ENCODE data around the gene FBN1.

The FBN1 gene

DNA sequence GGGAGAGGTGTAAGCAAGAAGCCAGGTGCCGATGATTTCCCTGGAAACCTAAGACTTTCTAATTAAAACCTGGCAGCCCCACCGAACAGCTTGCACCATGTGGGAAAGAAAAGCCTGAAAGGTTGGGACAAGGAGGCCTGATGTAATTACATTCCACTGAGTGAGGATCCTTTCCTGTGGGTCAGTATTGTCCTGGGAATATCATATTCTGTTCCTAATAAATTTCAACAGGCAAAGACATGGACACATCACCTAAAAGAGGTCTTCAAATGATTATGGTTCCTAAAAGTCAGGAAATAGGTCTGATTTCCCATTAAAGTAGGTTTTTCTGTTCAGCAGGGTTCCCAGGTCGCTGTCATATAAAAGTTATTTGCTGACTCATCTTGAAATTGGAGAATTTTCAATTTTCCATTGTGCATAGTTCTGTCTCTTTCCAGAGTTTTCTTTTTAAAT is 255.8 kb downstream of the FBN1 start:
- Histone ChIP-seq H2BK120ac (ENCODE audit: low read depth, low read length) (no peak overlapping the region), H3K79me1 (replicated peaks; ENCODE audit: low read length, poor library complexity, severe bottlenecking) (no peaks in the 10 kb centered on the region), H2AFZ (ENCODE audit: low read depth, low read length) (no peak overlapping the region), H4K91ac (ENCODE audit: low read length) (no peak overlapping the region), H3K4me3 (ENCODE audit: insufficient read depth in 1 of 2, low read depth in 1 of 2, low read length in 2 of 2) (no peak overlapping the region), H4K8ac (ENCODE audit: low read length) (no peak overlapping the region), H3K27me3 (ENCODE audit: control insufficient read depth in 1 of 2, insufficient read depth in 1 of 2, low read length in 2 of 2) (no peaks in the 10 kb centered on the region), H3K36me3 (ENCODE audit: control insufficient read depth in 1 of 2, insufficient read depth in 2 of 2, low read depth in 1 of 2, low read length in 2 of 2) (no peaks in the 10 kb centered on the region), H3K4ac (ENCODE audit: low read depth in 1 of 2, low read length in 2 of 2) (no peak overlapping the region), H3K9ac (ENCODE audit: low read length) (peak overlapping the region; percentile 71), H2AK5ac (ENCODE audit: low read length, severe bottlenecking) (peak overlapping the region; percentile 25), H3K4me1 (ENCODE audit: control insufficient read depth, insufficient read depth, low read depth, low read length) (peaks cover 13% of the 10 kb centered on the region), H3K18ac (ENCODE audit: low read depth in 1 of 2, low read length in 2 of 2) (no peak overlapping the region), H3K27ac (ENCODE audit: low read length, poor library complexity, severe bottlenecking) (no peak overlapping the region), H3K14ac (ENCODE audit: low read length in 2 of 2) (no peak overlapping the region), H3K4me2 (ENCODE audit: low read length, poor library complexity, severe bottlenecking) (no peak overlapping the region), H2BK15ac (ENCODE audit: low read depth, poor library complexity, severe bottlenecking) (no peak overlapping the region), H2BK5ac (ENCODE audit: low read depth, low read length, poor library complexity, severe bottlenecking) (no peak overlapping the region), H3K9me3 (ENCODE audit: control insufficient read depth, low read length) (no peaks in the 10 kb centered on the region), H2BK12ac (ENCODE audit: low read length in 2 of 2) (no peak overlapping the region), H3K23ac (ENCODE audit: low read length in 2 of 2) (no peak overlapping the region)
- 65% methylated on average over 2 of the region's 3 CpGs for WGBS
- DNase-seq, result peak; percentile 17

DNA sequence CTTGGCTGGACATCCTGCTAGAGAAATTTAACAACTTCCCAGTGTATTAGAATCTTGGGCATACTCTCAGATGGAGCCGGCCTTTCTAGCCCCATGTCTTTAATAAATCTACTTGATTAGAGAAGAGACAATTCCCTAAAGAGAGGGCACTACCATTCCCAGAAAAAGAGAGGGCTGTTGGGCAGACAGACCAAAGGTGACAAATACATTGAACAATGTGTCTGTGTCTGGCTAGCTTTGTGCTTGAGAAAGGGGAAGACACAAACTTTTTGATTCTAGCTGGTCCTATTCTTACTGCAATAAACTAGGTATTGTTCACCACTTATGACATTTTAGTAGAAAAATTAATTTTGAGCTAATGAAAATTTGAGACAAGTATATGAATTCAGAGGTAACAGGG is 256.6 kb downstream of the FBN1 start:
- no peak overlapping the region for H3K23ac ChIP-seq (ENCODE audit: low read length in 2 of 2)
- H3K4me2 ChIP-seq (ENCODE audit: low read length, poor library complexity, severe bottlenecking), result no peak overlapping the region
- no peaks in the 10 kb centered on the region for H3K9me3 ChIP-seq (ENCODE audit: control insufficient read depth, low read length)
- H3K27ac ChIP-seq (ENCODE audit: low read length, poor library complexity, severe bottlenecking), result no peak overlapping the region
- no peaks in the 10 kb centered on the region for H3K27me3 ChIP-seq (ENCODE audit: control insufficient read depth in 1 of 2, insufficient read depth in 1 of 2, low read length in 2 of 2)
- no peak overlapping the region for H2BK12ac ChIP-seq (ENCODE audit: low read length in 2 of 2)
- H3K79me1 ChIP-seq (replicated peaks; ENCODE audit: low read length, poor library complexity, severe bottlenecking), result no peaks in the 10 kb centered on the region
- H2BK120ac ChIP-seq (ENCODE audit: low read depth, low read length), result no peak overlapping the region
- H3K14ac ChIP-seq (ENCODE audit: low read length in 2 of 2), result no peak overlapping the region
- no peak overlapping the region for H4K8ac ChIP-seq (ENCODE audit: low read length)
- no peak overlapping the region for H4K91ac ChIP-seq (ENCODE audit: low read length)
- H3K9ac ChIP-seq (ENCODE audit: low read length), result peak overlapping the region; percentile 71
- H3K4me1 ChIP-seq (ENCODE audit: control insufficient read depth, insufficient read depth, low read depth, low read length), result peaks cover 13% of the 10 kb centered on the region
- no peak overlapping the region for H3K4ac ChIP-seq (ENCODE audit: low read depth in 1 of 2, low read length in 2 of 2)
- 100% methylated on average over 1 of the region's 1 CpG for WGBS
- H2AK5ac ChIP-seq (ENCODE audit: low read length, severe bottlenecking), result no peak overlapping the region
- H2BK5ac ChIP-seq (ENCODE audit: low read depth, low read length, poor library complexity, severe bottlenecking), result no peak overlapping the region
- no peak overlapping the region for H3K18ac ChIP-seq (ENCODE audit: low read depth in 1 of 2, low read length in 2 of 2)
- H3K4me3 ChIP-seq (ENCODE audit: insufficient read depth in 1 of 2, low read depth in 1 of 2, low read length in 2 of 2), result no peak overlapping the region
- H2BK15ac ChIP-seq (ENCODE audit: low read depth, poor library complexity, severe bottlenecking), result no peak overlapping the region
- no peaks in the 10 kb centered on the region for H3K36me3 ChIP-seq (ENCODE audit: control insufficient read depth in 1 of 2, insufficient read depth in 2 of 2, low read depth in 1 of 2, low read length in 2 of 2)
- H2AFZ ChIP-seq (ENCODE audit: low read depth, low read length), result no peak overlapping the region
- no peak for DNase-seq

DNA sequence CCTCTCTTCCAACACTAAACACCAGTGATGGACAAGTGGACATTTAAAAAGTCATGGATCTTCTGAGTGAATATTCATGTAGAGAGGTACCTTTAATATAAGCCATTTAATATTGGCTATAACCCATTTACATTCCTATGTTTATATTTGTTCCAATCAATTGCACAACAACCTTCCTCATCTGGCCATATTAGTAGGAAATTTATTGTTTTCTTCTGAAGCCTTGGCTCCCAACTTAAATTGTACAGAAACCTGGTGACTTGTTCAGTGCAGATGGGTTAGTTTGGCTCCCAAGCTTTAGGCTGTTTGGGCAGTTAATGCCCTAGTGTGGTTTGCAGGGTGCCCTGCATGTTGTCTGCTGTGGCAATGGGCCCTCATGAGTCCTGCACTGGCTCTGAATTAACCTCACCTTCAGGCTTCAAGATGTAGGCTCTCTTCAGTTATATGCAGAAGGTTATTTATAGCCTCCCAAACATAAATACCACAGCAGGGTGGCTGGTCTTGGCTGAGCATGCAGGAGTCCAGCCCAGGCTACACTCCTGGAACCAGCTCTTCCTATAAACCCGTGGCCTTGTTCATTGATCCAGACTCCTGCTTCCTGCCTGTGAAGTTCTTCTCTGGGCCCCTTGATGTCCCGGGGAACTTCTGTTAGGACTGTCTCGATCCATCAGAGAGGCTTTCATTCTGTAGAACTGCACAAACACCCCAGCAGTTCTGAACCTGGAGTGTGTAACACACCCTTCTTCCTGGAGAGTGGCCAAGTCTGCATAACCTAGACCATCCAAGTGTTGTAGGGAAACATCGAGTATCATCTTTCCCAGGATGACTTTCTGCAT is 257.3 kb downstream of the FBN1 start:
- DNase-seq, result peak; percentile 21
- H4K91ac ChIP-seq (ENCODE audit: low read length), result no peak overlapping the region
- H2BK120ac ChIP-seq (ENCODE audit: low read depth, low read length), result no peak overlapping the region
- H3K27me3 ChIP-seq (ENCODE audit: control insufficient read depth in 1 of 2, insufficient read depth in 1 of 2, low read length in 2 of 2), result no peaks in the 10 kb centered on the region
- H3K4me2 ChIP-seq (ENCODE audit: low read length, poor library complexity, severe bottlenecking), result no peak overlapping the region
- no peak overlapping the region for H3K4me3 ChIP-seq (ENCODE audit: insufficient read depth in 1 of 2, low read depth in 1 of 2, low read length in 2 of 2)
- H2AK5ac ChIP-seq (ENCODE audit: low read length, severe bottlenecking), result no peak overlapping the region
- no peak overlapping the region for H3K23ac ChIP-seq (ENCODE audit: low read length in 2 of 2)
- H3K14ac ChIP-seq (ENCODE audit: low read length in 2 of 2), result peak overlapping the region in 1 of 2 experiments; percentile 15
- no peak overlapping the region for H2BK12ac ChIP-seq (ENCODE audit: low read length in 2 of 2)
- H3K9me3 ChIP-seq (ENCODE audit: control insufficient read depth, low read length), result no peaks in the 10 kb centered on the region
- peaks cover 8% of the 10 kb centered on the region for H3K4me1 ChIP-seq (ENCODE audit: control insufficient read depth, insufficient read depth, low read depth, low read length)
- H2BK15ac ChIP-seq (ENCODE audit: low read depth, poor library complexity, severe bottlenecking), result no peak overlapping the region
- H3K18ac ChIP-seq (ENCODE audit: low read depth in 1 of 2, low read length in 2 of 2), result peak overlapping the region in 1 of 2 experiments; percentile 18
- no peak overlapping the region for H4K8ac ChIP-seq (ENCODE audit: low read length)
- peak overlapping the region; percentile 76 for H2BK5ac ChIP-seq (ENCODE audit: low read depth, low read length, poor library complexity, severe bottlenecking)
- 77% methylated on average over 3 of the region's 4 CpGs for WGBS
- no peak overlapping the region for H3K4ac ChIP-seq (ENCODE audit: low read depth in 1 of 2, low read length in 2 of 2)
- no peak overlapping the region for H3K27ac ChIP-seq (ENCODE audit: low read length, poor library complexity, severe bottlenecking)
- no peaks in the 10 kb centered on the region for H3K79me1 ChIP-seq (replicated peaks; ENCODE audit: low read length, poor library complexity, severe bottlenecking)
- no peak overlapping the region for H2AFZ ChIP-seq (ENCODE audit: low read depth, low read length)
- H3K36me3 ChIP-seq (ENCODE audit: control insufficient read depth in 1 of 2, insufficient read depth in 2 of 2, low read depth in 1 of 2, low read length in 2 of 2), result no peaks in the 10 kb centered on the region
- no peak overlapping the region for H3K9ac ChIP-seq (ENCODE audit: low read length)

DNA sequence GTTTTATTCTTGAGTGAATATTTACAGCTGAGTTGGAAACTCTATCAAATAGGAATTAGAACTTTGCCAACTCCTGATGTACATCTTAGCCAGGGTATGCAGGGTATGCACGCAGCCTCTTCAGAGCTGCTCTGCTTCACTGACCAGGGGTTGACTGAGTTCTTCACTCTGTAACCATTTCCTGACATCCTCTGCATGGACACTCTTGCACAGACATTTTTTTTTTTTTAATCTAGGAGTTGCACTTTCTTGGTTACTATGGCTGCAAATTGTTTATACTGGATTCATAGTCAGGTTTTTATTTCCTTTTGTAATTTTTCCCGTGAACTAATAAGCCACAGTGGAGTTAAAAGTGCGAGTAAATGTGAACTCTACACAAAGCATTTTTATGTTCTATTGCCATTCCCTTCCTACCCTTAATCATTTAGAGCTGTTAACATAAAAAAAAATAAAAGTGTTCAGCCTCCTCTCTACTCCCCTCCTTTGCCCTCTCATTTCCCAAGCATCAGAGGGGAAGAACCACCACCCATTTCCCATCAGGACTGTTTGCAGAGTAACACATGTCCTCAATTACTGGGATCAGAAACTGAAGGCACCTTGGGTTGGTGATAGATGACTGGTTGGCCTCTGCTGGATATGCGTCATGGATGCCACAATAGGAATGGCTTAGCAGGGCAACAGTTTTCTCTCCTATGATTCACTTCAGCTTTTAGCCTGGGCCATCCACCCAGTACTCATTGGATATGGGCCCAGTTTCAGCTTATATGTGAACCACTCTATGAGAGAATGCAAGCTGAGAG is 260.3 kb downstream of the FBN1 start:
- Histone ChIP-seq H3K14ac (ENCODE audit: low read length in 2 of 2) (no peak overlapping the region), H2BK120ac (ENCODE audit: low read depth, low read length) (no peak overlapping the region), H3K4me2 (ENCODE audit: low read length, poor library complexity, severe bottlenecking) (no peak overlapping the region), H2BK15ac (ENCODE audit: low read depth, poor library complexity, severe bottlenecking) (no peak overlapping the region), H3K27me3 (ENCODE audit: control insufficient read depth in 1 of 2, insufficient read depth in 1 of 2, low read length in 2 of 2) (no peaks in the 10 kb centered on the region), H3K9me3 (ENCODE audit: control insufficient read depth, low read length) (no peaks in the 10 kb centered on the region), H3K4ac (ENCODE audit: low read depth in 1 of 2, low read length in 2 of 2) (no peak overlapping the region), H4K8ac (ENCODE audit: low read length) (no peak overlapping the region), H3K23ac (ENCODE audit: low read length in 2 of 2) (no peak overlapping the region), H2AFZ (ENCODE audit: low read depth, low read length) (no peak overlapping the region), H3K4me1 (ENCODE audit: control insufficient read depth, insufficient read depth, low read depth, low read length) (peaks cover 7% of the 10 kb centered on the region), H3K79me1 (replicated peaks; ENCODE audit: low read length, poor library complexity, severe bottlenecking) (no peaks in the 10 kb centered on the region), H2BK12ac (ENCODE audit: low read length in 2 of 2) (no peak overlapping the region), H3K9ac (ENCODE audit: low read length) (peak overlapping the region; percentile 74), H2BK5ac (ENCODE audit: low read depth, low read length, poor library complexity, severe bottlenecking) (no peak overlapping the region), H4K91ac (ENCODE audit: low read length) (peak overlapping the region; percentile 45), H2AK5ac (ENCODE audit: low read length, severe bottlenecking) (no peak overlapping the region), H3K36me3 (ENCODE audit: control insufficient read depth in 1 of 2, insufficient read depth in 2 of 2, low read depth in 1 of 2, low read length in 2 of 2) (no peaks in the 10 kb centered on the region), H3K4me3 (ENCODE audit: insufficient read depth in 1 of 2, low read depth in 1 of 2, low read length in 2 of 2) (peak overlapping the region in 1 of 2 experiments; percentile 29), H3K27ac (ENCODE audit: low read length, poor library complexity, severe bottlenecking) (no peak overlapping the region), H3K18ac (ENCODE audit: low read depth in 1 of 2, low read length in 2 of 2) (no peak overlapping the region)
- whole genome bisulfite sequencing, result 95% methylated on average over 4 of the region's 4 CpGs
- DNase-seq, result peak; percentile 18

Data from mesenchymal stem cell (in vitro differentiated cells and primary cell).